Measurements from ENCODE around the gene SPESP1. TPM values are rescaled to one million over a fixed set of nuclear protein-coding genes. Genes with fewer than 3 reads are reported as not detected.
A peak's percentile ranks its signal among the peaks of the same experiment; 100 is the strongest.

SPESP1 gene
- total and polyA plus RNA-seq, 2 of the 8 experiments (the other 6 are each of a cell fraction or from before 2014, with no cell fraction given) = not detected

DNA sequence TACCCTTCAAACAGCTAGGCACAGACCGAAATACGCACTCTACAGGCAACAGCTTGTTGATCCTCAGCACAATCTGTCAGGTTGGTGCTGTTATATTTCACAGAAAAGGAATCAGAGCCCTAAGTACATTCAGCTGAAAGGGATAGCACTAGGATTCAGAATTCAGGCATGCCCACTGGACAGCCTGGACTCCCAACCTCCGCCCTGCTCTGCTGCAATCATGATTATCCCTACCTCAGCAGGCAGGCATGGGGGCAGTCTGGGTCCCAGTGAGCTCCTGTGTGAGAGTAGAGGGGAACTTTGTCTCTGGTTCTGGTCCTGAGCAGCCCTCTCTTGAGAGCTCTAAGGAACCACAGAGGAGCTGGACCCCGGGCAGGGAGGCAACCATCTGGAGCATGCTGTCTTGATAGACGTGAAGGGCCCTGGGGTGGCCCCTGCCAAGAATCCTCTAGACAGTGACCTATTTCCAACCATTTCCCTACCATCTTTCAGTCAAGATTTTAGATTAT is 60.7 kb downstream of the SPESP1 start:
- no peaks in the 10 kb centered on the region for H4K20me1 ChIP-seq (replicated peaks in 1 of 2; ENCODE audit: control insufficient read depth in 1 of 2, insufficient read depth in 2 of 2, low read length in 2 of 2)
- H3K9me3 ChIP-seq (ENCODE audit: insufficient read depth in 2 of 2, low read depth in 1 of 2, low read length in 1 of 2) = 0 out of 4 replicates have a peak, but pooled peaks cover 2 to 6% of the 10 kb centered on the region in 2 experiments
- no peak overlapping the region for H4K8ac ChIP-seq (ENCODE audit: extremely low read depth, insufficient read depth, low read length)
- no peak overlapping the region for H3K23ac ChIP-seq (ENCODE audit: insufficient read length)
- no peaks in the 10 kb centered on the region for H3K79me1 ChIP-seq (ENCODE audit: low read depth, low read length)
- H2AFZ ChIP-seq (ENCODE audit: low read length) = no peak overlapping the region; the same call in 1 of the 2 replicates
- H3K79me2 ChIP-seq (ENCODE audit: control insufficient read depth in 1 of 2, insufficient read depth in 2 of 2, low read length in 2 of 2) = no peaks in the 10 kb centered on the region
- H2BK12ac ChIP-seq (ENCODE audit: low read depth, low read length) = 0 out of 2 replicates have a peak overlapping the region, but pooled peaks have one; percentile 20
- peak overlapping the region; percentile 14; the same call in 1 of the 2 replicates for H2BK15ac ChIP-seq (ENCODE audit: low read length)
- no peaks in the 10 kb centered on the region; a peak in 1 of 8 replicates for H3K36me3 ChIP-seq (ENCODE audit: control insufficient read depth in 2 of 4, insufficient read depth in 4 of 4, low read length in 3 of 4)
- H3K4me3 ChIP-seq (ENCODE audit: extremely low read depth in 1 of 4, insufficient read depth in 2 of 4, low read depth in 3 of 4, low read length in 4 of 4) = no peak overlapping the region
- H3K9ac ChIP-seq (replicated peaks in 1 of 4; ENCODE audit: extremely low read depth in 1 of 4, low read depth in 3 of 4, low read length in 3 of 4) = no peak overlapping the region
- H4K5ac ChIP-seq (ENCODE audit: insufficient read length, low read depth, low read length) = no peak overlapping the region
- H3K4me1 ChIP-seq (replicated peaks in 1 of 4; ENCODE audit: control insufficient read depth in 3 of 4, insufficient read depth in 4 of 4, low read length in 3 of 4) = peaks cover 5 to 15% (median 8%) of the 10 kb centered on the region in 4 experiments; a peak in 6 of 7 replicates
- H3K4ac ChIP-seq (replicated peaks; ENCODE audit: insufficient read length, low read depth, low read length) = no peak overlapping the region
- no peak overlapping the region for H2AK5ac ChIP-seq (ENCODE audit: low read depth, low read length)
- POLR2A ChIA-PET (ENCODE audit: partially characterized antibody) = interaction anchor here (0.5 to 0.6 kb wide), 2 partner anchors 86 to 421 kb away, joined by 3 read pairs; no protein-coding TSS in a partner anchor
- H3K56ac ChIP-seq (replicated peaks; ENCODE audit: insufficient read length, low read depth, low read length) = no peak overlapping the region
- H3K18ac ChIP-seq (ENCODE audit: extremely low read depth, low read length) = peak overlapping the region; percentile 7; the same call in 1 of the 2 replicates
- no peak overlapping the region; the same call in 1 of the 2 replicates for H2BK20ac ChIP-seq (ENCODE audit: low read length)
- H3K14ac ChIP-seq (ENCODE audit: insufficient read length) = no peak overlapping the region
- H4K91ac ChIP-seq (replicated peaks; ENCODE audit: insufficient read length, low read length) = peak overlapping the region; percentile 18
- FAIRE-seq (no peak), DNase-seq (ENCODE audit: low read depth in 1 of 2, low spot score in 2 of 2) (no peak)
- no peaks in the 10 kb centered on the region for H3K23me2 ChIP-seq (ENCODE audit: low read depth, low read length)
- 67% methylated on average over 5 of the region's 5 CpGs; no CpG with 5 or more reads in 1 of the 2 experiments for WGBS, 2 experiments (ENCODE audit: extremely low coverage in 1 of 2, insufficient coverage in 1 of 2, insufficient read length in 1 of 2, insufficient replicate concordance in 2 of 2, low coverage in 1 of 2, low lambda C conversion rate in 2 of 2, missing lambda C conversion rate in 1 of 2)
- 0 out of 7 replicates have a peak, but pooled peaks cover 0 to 2% (median 0%) of the 10 kb centered on the region in 4 experiments for H3K27me3 ChIP-seq (replicated peaks in 1 of 4; ENCODE audit: control insufficient read depth in 3 of 4, extremely low read depth in 1 of 4, insufficient read depth in 3 of 4, low read length in 3 of 4)
- CTCF ChIA-PET (ENCODE audit: partially characterized antibody) = interaction anchor here (0.5 to 1.5 kb wide), 5 partner anchors 9 to 108 kb away, joined by 3 to 8 read pairs (median 5); no protein-coding TSS in a partner anchor
- H2BK120ac ChIP-seq (replicated peaks; ENCODE audit: low read depth, low read length) = no peak overlapping the region
- 0 out of 4 replicates have a peak overlapping the region, but pooled peaks of 1 of the 2 experiments have one; percentile 28 for H3K4me2 ChIP-seq (ENCODE audit: insufficient read depth in 1 of 2, low read depth in 2 of 2, low read length in 2 of 2)
- no peak overlapping the region for H2BK5ac ChIP-seq (ENCODE audit: low read depth, low read length)
- no peak overlapping the region for H3K27ac ChIP-seq (ENCODE audit: low read depth, low read length)
- no peak for TF ChIP-seq POLR2AphosphoS5 (IDR thresholded peaks at IDR 0.05; ENCODE audit: low read depth, low read length)
- TF ChIP-seq, protein P1, sequence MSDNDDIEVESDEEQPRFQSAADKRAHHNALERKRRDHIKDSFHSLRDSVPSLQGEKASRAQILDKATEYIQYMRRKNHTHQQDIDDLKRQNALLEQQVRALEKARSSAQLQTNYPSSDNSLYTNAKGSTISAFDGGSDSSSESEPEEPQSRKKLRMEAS (IDR thresholded peaks at IDR 0.05) = no peak
- no peak for TF ChIP-seq ZNF274 (IDR thresholded peaks at IDR 0.05; ENCODE audit: borderline replicate concordance, extremely low read depth, low read length)
